Limb (tissue), 2 donors: ENCODE results near the gene TNFRSF4.

Source experiments
- DNase-seq, 2 donors: peaks; one replicate each; pipeline ENCODE4 v3.0.0-alpha.2; 2016; ENCODE audit errors: extremely low spot score in 2 of 2

TNFRSF4 gene

GRCh38 chr1:1245817-1246576, 32.0 kb upstream of the TNFRSF4 start:
- no peak for DNase-seq

- no peak for DNase-seq
These were observed 31.3 kb upstream of the TNFRSF4 start for GRCh38 chr1:1245178-1245816.

- no peak for DNase-seq
These were observed 30.3 kb upstream of the TNFRSF4 start for GRCh38 chr1:1244192-1244811.

- DNase-seq: no peak
These were observed 29.8 kb upstream of the TNFRSF4 start for GRCh38 chr1:1243807-1244191.

GRCh38 chr1:1243266-1243660, 29.3 kb upstream of the TNFRSF4 start:
- no peak for DNase-seq

- DNase-seq: no peak
These were observed 28.7 kb upstream of the TNFRSF4 start for GRCh38 chr1:1242461-1243265.

GRCh38 chr1:1241588-1242219, 27.8 kb upstream of the TNFRSF4 start:
- DNase-seq: no peak

GRCh38 chr1:1240822-1241587, 27.1 kb upstream of the TNFRSF4 start:
- DNase-seq: no peak

- no peak for DNase-seq
These were observed 26.4 kb upstream of the TNFRSF4 start for GRCh38 chr1:1240348-1240732.

- DNase-seq: peak in 1 of 2 donors; percentile 43
These were observed 25.8 kb upstream of the TNFRSF4 start for GRCh38 chr1:1239614-1240347.

GRCh38 chr1:1239227-1239613, 25.3 kb upstream of the TNFRSF4 start:
- no peak for DNase-seq

GRCh38 chr1:1238702-1239178, 24.8 kb upstream of the TNFRSF4 start:
- DNase-seq: no peak

- no peak for DNase-seq
These were observed 24.1 kb upstream of the TNFRSF4 start for GRCh38 chr1:1237874-1238701.

- DNase-seq: no peak
These were observed 23.3 kb upstream of the TNFRSF4 start for GRCh38 chr1:1236945-1237873.

GRCh38 chr1:1236176-1236763, 22.3 kb upstream of the TNFRSF4 start:
- DNase-seq: no peak

- DNase-seq: no peak
These were observed 21.2 kb upstream of the TNFRSF4 start for GRCh38 chr1:1235016-1235744.
